Non-pigmented ciliary epithelial cell (primary cell): ENCODE measurements around the gene MGAT4B.
"Not testable (repeated sequence)": the region's sequence is repeated elsewhere in the genome, so short reads cannot be mapped to it uniquely, and the experiment has no call there.

Experiments used
- DNase-seq: peaks from one replicate; pipeline ENCODE4 v3.0.0-alpha.2; 2010; ENCODE audit warnings: low read depth

The MGAT4B gene

GRCh38 chr5:179794575-179794974, 12.1 kb downstream of the MGAT4B start:
- DNase-seq, result no peak

DNA sequence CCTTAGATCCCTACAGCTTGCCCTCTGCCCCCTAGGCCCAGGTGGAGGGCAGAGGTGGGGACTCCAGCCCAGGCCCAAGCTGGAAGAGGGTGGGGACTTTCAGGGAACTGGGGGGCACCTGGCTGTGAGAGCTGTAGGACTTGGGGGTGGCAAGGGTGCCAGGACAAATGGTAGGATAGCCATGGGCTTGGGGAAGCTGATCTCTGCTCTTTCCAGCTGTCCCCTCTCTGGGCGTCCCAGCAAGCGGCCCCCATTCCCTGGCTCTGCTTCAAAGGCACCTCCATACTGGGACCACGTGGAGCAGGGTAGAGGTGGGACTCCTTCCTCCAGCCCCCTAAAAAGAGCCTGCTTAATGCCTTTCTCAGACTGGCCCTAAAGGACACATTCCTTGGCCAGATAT, 12.5 kb downstream of the MGAT4B start:
- DNase-seq, result no peak

- no peak for DNase-seq
These were observed 13.1 kb downstream of the MGAT4B start, which contains the start of gene LTC4S for GRCh38 chr5:179793468-179794139. TSS of gene LTC4S (plus strand) at chr5:179793986. CDS start at chr5:179794081, 95 bp downstream.

DNA sequence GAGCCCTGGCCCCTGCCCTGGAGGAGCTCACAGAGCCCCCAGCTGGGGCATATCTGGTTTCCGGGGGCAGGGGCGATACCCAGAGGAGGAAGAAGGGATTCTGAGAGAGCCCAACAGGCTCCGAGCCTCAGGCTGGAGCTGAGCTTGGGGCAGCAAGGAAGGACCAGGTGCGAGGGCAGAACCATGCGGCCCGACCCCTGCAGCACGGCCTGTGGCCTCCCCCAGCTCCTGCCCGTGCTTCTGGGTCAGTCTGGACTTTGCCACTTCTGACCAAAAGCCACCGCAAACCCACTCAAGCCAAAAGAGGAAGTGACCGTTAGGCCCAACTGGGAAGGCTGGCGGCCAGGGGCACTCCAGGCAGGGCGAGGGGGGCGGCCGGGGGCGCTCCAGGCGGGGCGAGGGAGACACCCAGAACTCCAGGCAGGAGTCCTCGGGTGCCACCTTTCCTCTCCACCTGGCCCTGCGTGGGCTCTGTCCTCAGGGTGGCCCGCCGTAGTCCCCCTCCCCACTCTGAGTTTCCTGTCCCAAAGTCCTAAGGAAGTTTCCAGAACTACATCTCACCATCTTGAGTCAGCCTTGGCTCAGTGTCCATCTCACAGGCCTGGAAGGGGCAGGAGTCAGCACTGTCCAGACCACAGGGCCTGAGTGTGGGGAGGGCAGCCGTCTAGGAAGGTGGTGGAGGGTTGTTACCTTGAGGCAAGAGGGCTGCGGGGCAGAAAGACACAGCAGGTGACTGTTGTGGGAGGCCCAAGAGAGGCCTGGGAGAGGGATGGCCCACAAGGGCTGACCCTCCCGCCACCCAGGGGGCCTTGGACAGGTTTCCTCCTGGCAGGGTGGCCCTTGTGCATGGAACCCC, 13.8 kb downstream of the MGAT4B start:
- no peak for DNase-seq

DNA sequence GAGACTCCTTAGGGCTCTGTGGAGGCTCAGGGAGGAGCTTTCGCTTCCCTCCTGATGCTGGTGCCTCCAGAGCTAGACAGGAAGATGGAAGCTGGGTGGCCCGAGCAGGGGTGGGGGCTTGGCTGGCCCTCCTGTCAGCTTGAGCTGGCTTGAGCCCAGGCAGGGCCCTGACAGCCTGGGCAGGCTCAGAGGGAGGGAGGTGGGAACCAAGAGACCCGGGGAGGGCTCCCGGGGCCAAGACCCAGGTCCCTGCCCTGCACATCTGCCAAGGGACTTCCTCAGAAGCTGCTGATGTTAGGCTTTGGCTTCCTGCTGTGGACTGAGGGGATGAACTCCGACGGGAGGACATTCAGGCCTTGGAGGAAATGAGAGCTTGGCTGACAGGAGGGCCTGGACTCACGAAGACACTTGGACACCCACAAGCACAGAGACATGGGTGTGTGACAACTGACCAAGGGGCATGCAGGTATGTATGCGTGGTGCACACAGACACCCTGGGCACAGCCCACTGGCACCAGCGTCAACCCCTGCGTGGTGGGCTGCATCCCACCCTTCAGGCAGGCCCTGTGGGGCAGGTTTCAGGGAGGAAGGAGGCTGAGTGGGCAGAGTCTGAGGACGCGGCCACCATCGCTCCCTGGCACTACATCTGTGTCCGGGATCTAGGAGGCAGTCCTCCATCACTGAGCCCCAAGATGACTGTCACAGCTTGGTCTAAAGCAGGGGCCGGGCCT, 14.6 kb downstream of the MGAT4B start:
- no peak for DNase-seq

DNA sequence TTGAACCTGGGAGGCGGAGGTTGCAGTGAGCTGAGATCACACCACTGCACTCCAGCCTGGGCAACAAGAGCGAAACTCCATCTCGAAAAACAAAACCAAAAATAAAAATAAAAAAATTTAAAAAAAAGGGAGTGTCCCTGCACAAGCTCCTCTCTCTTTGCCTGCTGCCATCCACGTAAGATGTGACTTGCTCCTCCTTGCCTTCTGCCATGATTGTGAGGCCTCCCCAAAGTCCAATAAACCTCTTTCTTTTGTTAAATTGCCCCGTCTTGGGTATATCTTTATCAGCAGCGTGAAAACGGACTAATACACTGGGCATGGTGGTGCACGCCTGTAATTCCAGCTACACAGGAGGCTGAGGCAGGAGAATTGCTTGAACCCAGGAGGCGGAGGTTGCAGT, 17.4 kb downstream of the MGAT4B start:
- DNase-seq, result not testable (repeated sequence)

- no peak for DNase-seq
These were observed 18.3 kb downstream of the MGAT4B start for GRCh38 chr5:179788193-179788854.

DNA sequence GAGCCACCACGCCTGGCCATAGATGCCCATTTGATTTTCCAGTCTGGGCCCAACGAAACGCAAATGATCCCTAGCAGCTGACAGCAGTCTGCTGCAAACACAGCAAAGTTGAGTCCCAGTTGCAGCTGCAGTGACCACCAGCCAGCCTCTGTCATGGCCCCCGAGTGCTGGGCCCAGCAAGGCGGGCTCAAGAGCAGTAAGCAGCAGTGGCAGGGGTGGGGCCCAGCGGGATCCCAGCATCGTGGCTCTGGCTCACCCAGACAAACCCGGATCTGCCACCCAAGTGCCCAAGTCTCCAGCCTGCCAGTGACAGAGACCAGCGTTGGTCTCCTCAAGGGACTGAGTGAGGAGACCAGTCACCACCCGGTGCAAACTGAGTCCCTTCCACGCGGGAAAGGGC, 19.8 kb downstream of the MGAT4B start:
- no peak for DNase-seq

DNA sequence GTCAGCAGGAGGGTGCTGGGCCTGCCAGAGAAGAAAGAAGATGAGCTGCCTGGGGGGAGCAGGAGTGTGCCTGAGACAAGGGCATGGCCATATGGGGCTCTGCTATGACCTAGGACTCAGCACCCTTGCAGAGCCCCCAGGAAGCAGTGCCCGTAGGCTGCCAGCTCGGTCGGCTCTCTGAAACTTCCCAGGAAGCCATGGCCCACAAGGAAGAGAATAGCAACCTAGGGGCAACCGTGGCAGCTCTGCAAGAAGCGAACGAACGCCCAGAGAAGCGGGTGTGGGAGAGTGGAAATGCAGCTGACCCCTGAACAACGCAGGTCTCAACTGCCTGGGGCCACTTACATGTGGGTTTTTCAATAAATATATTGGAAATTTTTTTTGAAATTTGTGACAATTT, 23.5 kb downstream of the MGAT4B start:
- DNase-seq, result no peak

DNA sequence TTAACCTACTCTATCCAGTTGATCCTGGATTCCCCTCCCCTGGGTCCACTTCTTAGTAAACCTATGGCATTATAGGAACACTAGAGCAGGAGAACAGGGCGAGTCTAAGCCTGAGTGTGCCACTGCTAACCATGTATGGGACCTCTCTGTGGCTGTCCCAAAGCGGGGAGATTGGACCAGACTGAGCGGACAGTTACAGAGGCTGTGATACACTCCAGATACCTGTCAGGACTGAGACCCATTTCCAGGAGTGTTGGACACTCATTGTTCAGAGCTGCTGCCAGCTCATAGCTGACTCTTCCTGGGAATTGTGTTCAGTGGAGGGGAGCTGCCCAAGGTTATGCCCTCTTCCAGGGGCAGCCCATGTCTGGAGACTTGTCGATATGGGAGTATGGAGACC, 24.8 kb downstream of the MGAT4B start:
- no peak for DNase-seq

GRCh38 chr5:179780362-179780761, 26.3 kb downstream of the MGAT4B start:
- no peak for DNase-seq

DNA sequence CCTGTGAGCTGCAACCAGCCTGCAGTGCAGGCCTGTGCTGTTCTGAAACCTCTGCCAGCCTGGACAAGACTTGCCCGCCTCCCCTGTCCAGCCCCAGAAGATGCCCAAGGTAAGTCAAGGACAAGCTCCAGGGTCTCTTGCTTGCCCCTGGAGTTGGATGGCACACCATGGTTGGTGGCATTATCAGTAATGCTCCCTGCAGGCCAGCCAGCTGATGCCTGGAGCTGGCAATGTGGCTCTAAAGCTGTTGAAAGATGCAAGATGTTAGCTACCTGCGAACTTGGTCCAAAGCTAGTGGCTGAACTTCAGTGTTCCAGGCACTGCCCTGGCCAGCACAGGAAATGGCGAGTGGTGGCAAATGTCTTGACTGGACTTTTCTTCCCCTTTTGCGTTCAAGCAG, 26.8 kb downstream of the MGAT4B start:
- DNase-seq, result no peak

GRCh38 chr5:179778591-179778990, 28.1 kb downstream of the MGAT4B start:
- DNase-seq, result no peak

DNA sequence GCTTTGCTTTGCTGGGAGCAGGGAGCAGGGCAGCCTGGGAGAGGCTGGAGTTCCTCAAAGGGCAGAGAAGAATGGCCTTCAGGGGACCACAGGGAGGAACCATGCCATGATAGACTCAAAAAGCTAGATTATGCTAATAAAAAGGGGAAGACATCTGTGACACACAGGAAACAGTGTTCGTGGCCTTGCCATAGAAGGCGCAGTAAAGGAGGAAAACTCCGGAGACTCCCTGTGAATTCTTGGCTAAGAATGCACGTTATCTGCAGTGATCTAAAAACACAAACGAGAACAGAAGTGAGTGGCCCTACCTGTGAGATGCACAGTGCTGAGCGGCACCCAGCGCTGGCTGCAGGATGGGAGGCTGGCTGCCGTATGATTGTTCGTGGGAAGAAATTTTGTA, 28.8 kb downstream of the MGAT4B start:
- DNase-seq, result no peak

DNA sequence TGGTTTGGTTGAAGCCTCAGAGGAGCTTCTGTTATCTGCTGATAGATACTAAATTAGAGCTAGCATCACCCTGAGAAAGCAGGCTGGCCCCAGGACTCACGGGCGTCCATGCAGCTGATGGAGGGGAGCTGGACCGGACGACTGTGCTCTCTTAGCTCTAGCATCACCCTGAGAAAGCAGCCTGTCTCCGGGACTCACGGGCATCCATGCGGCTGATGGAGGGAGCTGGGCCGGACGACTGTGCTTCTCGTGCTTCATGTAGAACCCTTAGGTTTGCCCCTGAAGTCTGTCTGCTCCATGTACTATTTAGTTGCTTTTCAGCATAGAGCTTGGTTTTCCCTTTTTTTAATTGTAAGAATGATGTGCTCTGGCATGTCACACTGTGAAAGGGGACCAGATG, 29.2 kb downstream of the MGAT4B start:
- no peak for DNase-seq

GRCh38 chr5:179776411-179776938, 30.2 kb downstream of the MGAT4B start:
- no peak for DNase-seq

- no peak for DNase-seq
These were observed 32.2 kb downstream of the MGAT4B start for GRCh38 chr5:179774442-179774841.

- no peak for DNase-seq
These were observed 33.0 kb downstream of the MGAT4B start for GRCh38 chr5:179773686-179774040.

GRCh38 chr5:179772351-179772750, 34.3 kb downstream of the MGAT4B start:
- no peak for DNase-seq

DNA sequence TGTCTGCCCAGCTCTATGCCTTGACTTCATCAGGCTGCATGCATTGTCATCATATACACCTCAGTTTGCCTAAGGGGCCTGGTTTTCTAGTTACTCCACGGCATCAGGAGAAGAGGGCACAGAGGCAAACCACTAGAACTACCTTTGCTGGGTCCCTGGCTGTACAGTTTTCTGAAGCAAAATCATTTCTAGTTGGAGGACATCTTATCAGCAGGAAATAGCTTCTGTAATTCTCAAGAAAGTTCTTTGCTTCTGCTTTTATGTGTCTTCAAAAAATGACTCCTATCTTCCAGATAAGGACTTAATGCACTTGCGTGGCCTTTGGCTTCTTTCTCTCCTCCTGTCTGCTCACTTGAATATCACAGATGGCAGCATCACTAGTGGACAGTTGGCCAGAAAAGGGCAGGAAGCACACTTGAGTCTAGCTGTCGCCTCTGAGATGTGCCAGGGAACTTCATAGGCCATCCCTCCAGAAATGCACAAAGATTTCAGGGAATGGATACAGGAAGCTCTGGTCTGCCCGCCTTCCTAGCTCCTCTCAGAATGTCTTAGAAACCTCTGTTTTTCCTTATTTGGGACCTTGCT, 35.3 kb downstream of the MGAT4B start:
- DNase-seq, result no peak

- DNase-seq, result no peak
These were observed 36.9 kb downstream of the MGAT4B start for GRCh38 chr5:179769796-179770195.

DNA sequence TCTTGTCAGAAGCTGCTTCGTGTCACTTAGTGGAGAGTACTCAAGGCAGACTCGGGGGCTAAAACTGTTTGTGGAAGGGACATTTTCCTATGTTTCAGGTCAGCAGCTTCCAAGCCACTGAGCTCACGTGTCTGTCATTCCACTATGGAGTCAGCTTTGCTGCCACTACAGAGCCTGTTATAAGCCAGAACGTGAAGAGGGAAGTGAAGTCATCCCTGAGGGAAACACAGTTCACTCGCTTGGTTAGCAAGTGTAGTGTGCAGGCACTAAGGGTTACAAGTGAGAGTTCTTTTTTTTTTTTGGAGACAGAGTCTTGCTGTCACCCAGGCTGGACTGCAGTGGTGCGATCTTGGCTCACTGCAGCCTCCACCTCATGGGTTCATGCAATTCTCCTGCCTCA, 37.4 kb downstream of the MGAT4B start:
- no peak for DNase-seq
